GM18868 (cell line): ENCODE data around the gene GNAS.

Experiments
- ATAC-seq: cut with Tn5 transposase; IDR thresholded peaks from one replicate; pipeline ENCODE4 v1.9.1; 2021; ENCODE audit warnings: mild to moderate bottlenecking, moderate library complexity; ENCODE audit not compliant: unreplicated experiment

Gene GNAS

DNA sequence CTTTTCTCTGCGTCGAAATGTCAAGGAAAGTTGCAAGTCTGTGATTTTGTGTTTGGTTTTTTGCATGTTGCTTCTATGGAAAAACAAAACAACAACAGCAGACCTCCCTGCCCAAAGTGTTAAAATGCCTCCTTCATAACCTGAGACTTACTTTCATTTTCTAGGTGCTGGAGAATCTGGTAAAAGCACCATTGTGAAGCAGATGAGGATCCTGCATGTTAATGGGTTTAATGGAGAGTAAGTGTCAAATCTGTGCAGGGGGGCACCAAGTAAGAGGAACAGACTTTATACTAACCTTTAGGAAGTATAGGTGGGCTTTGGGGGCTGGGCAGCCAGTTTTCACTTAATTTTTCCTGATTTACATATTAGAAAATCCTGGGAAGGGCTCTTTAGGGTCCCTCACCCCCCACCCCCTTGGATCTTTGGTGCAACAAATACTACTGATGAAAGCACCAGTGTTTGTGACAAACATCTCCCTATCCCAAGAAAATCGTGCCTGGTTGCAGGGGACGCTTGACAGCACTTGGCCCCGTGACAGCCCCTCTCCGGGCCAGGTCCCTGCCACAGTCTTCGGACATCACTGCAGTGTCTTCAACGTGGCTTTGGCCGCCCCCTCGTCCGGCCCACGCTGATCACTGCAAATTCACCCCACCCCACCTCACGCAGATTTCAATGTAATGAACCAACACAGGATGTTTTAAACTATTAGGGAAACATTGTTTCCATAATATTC, 43.1 kb downstream of the GNAS start:
- no peak for ATAC-seq

DNA sequence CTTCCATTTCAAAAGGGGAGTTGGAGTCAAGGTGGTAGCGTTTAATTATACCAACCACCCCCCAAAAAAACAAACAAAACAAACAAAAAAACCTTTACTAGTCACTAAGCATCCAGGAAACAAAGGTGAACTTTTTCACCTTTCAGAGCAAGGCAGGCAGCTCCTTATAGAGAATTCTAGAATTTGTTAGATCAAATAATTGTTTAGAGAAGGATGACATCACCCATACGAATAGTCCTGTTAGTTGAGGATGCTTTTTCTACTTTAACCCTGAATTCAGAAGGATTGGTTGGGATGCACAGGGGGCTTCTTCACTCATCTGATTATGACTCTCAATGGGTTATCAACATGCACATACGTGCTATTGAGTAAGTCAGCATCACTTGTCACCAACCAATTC, 44.3 kb downstream of the GNAS start:
- no peak for ATAC-seq

DNA sequence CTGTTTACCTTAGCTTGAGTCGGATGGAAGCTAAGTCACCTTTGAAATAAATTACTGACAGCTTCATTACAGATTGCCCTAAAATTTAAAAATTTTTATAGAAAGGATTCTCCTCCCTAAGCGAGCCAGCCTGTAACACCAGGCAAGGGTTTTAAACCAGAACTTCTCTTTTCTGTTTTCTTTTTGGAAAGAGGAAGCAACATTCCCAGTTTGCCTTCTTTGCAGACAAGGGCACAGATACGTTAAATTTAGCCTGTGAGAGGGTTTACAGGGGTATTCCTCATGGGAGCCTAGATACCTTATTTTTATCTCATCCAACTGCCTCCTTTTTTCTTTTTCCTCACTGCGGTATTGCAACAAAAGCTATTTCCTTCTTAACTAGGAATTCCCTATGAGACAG, 45.0 kb downstream of the GNAS start:
- ATAC-seq = no peak

DNA sequence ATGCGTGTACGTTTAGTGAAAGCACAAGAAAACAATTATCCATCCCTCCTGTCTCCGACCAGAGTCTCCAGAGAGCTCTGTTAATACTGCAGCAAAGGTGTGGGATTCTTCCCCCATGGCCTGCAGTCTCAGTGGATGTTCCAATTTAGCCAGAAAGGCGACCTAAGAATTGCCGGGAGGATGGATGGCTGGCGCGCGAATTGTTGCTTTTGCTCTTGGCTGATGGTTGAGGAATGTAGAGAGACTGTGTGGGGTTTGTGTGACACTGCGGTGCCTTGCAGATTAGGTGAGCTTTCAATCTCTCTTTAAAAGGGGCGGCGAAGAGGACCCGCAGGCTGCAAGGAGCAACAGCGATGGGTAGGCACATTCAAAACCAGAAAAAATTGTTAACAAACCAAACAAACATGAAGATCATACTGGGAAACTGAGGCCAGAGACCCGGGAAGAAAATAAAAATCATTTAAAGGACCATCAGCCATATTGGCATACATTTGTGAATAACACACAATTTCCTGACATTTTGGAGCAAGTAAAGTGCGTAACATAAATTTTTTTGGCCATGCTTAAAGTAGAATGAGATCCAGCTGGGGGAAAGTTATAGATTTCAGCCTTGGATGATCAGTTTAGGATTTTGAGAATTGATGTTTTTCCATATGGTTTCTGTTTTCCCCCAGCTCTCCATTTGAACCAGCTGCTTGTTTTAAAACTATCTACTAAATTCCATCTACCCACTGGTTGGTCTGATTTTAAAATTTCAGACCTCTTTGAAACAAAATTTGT, 46.3 kb downstream of the GNAS start:
- ATAC-seq = no peak

DNA sequence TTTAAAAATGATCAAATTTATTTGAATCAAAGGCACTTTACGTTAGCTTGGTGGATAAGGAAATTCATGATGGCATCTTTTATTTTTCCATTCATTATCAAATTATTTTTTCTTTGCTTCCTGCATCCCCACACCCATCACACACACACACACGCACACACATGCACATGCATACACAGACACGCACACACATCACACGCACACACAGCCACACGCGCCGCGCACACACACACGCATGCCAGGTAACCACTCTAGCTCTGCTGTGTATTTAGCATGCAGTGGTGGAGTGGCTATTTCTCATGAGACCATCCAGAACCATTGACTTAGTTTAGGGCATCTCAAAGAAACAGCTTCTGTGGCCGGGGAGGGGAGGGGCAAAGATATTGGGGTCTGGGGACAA, 47.0 kb downstream of the GNAS start:
- ATAC-seq = no peak

DNA sequence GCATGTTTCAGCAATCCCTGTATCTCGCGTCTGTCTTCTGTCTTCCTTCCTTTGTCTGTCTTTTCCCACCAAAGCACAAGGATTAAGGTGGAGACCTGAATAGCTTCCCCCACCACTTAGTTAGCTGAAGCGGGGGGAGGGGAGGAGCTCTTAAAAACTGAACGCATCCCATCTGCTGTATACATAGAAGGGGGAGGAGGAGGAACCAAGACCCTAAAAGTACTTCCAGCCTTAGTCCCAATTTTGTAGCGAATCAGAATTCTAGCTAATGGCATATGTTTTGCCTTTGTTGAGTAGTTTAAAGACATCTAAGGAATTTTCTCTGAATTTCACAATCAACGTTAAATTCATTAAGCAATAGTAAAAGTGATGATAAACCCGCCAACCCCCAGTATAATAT, 47.9 kb downstream of the GNAS start:
- ATAC-seq = no peak

DNA sequence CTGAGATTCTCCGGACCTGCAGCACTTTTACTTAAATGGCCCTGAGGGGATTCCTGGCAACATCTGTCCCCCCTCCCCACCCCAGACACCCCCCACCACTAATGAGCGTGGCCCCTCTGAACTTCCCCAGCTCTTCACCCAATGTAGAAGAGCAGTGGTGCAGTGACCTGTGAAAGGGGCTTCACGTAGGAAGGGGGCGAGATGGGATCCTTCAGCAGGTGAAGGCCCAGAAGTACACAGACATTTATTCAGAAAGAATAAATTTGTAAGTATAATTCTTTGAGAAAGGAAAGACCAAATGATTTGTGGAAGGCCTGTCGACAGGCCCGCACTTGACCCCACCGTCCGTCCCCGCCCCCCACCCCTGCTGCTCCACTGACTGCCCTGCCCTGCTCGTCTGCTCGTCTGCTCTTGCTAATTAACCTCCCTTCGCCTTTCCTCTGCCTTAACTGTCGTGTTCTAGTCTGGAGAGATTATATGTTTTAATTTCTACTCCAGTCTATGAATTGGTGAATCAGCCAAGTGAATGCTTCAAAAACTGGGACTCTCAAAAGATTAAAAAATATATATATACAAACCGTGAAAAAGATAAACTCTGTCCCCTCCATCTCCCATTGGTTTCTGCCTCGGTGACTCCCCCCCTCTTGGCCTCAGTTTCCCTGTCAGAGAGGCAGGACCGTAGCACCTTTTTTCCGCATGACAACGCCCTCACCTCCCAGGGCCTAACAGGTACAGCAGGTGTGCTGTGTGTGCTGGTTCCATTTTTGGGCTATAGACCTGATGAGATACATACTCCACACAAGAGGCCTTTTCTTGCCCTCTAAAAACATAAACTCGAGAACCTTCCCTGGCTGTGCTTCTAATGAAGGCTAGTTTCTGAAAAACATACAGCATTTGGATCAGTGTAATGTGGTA, 49.2 kb downstream of the GNAS start:
- no peak for ATAC-seq

DNA sequence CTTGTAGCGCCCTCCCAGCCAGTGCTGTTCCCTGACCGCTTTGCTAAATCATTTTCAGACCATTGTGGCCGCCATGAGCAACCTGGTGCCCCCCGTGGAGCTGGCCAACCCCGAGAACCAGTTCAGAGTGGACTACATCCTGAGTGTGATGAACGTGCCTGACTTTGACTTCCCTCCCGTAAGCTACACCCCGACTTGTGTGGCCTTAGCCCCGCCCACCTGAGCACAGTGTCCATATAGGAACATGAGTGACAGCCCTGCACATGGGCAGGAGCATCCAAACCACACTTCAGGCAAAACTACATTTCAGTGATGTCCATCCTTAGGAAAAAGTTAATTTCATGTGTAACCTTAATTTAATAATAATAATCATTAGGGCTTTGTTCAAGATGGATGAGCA, 51.1 kb downstream of the GNAS start:
- ATAC-seq = no peak

DNA sequence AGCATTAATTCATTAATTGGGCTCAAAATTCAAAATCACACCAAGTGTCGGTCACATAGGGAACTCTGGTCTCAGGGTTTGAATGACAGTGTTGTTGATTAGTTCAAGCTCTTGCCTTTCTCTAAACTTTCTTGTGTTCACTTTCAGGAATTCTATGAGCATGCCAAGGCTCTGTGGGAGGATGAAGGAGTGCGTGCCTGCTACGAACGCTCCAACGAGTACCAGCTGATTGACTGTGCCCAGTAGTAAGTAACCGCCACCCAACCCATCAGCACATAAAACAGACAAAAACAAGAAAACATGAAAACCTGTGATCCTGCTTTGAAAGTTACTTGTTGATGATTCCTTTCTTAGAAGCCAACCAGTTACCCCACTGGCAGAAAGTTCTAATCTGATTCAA, 52.7 kb downstream of the GNAS start:
- no peak for ATAC-seq

DNA sequence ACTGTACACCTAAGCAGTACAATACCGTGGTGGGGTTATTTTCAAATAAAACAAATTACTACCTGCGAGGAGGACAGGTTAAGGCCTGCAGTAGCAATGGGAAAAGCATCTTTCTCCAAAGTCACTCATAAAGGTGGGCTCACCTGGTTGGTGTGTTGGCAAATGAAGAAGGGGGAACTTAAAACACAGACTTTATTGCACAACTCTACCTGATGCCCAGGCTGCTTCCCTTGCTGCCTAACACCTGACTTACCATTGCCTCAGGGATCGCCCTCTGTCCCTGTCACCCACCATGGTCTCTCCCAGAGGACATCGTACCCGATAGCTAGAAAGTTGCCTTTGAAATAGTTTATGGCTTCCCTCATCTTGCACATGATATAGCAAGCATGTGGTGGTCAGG, 53.6 kb downstream of the GNAS start:
- ATAC-seq = no peak

DNA sequence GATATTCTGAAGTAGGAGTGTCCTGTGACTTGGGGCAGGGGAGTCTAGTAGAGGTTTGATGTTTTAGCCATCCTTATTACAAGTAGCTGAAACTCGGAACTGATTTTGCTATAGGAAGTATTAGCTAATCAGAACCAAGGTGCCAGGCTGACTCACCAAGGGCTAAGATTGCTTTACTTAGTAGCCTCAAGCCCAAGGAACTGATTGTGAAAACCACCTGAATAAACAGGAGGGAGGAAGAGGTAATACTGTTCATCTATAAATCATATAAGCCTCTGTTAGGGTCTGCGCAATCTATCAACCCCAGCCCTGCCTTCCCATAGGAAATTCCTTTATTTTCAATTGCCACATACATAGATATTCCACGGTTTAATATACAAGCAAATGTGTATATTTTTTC, 54.4 kb downstream of the GNAS start:
- peak; percentile 36 for ATAC-seq

DNA sequence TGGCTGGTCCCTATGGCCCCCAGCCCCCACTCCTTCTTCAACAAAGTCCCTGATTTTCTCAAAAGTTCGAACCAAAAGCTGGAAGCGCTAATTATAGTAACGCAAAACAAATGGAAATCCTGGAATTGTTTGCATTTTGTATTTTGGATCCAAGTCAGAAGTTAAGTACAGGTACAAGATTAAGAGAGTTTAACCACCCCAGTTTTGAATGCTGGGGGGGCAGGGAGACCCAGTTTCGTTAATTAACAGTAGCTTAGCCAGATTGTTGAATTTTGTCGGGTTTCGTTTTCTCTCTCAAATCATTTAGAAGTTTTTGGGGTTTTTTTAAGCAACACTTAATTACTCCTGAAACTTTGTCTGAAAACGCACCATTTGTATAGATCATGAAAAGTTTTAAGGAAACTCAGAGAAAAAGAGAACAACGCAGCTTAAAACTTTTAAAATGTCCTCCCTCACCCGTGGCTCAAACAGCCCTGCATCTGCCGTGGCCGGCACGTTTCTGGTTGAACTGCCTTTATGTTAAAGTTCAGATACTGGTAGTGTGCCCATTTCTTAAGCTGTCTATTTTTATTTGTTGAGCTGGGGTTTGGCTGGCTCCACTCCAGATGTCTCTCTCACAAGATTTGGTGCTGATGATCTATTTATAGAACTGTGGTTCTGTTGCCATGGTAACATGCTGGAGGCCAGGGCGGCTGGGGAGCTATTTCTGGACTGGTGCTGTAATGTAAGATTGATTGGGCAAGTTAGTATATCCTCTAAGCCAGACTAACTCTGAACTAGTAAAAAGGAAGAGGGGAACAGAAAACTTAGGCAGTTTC, 55.0 kb downstream of the GNAS start:
- peak; percentile 82 for ATAC-seq

DNA sequence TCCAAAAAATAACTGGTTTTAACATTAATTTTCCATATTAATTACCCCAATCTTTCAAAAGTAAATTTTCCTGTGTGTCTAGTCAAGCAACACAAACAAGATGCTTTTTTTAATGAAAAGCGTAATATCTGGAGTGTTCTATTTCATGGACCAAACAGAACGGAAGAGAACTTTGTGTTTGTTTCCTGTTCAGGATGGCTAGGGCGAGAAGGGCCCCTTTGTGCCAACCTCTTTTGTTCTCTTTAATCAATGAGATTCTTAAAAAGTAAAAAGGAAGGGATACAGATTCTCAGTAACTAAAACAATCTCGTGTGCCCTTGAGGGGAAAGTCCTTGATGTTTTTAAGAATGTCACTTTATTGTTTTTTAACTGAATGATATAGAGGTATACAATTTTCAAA, 55.7 kb downstream of the GNAS start:
- ATAC-seq = no peak

DNA sequence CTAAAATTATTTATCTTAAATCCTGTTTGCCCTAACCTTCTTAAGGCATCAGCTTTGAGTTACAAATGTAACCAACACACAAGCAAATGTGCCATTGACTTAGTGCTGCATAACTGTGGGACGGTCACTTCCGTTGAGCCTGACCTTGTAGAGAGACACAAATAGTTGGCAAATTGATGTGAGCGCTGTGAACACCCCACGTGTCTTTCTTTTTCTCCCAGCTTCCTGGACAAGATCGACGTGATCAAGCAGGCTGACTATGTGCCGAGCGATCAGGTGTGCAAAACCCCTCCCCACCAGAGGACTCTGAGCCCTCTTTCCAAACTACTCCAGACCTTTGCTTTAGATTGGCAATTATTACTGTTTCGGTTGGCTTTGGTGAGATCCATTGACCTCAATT, 56.4 kb downstream of the GNAS start:
- no peak for ATAC-seq

DNA sequence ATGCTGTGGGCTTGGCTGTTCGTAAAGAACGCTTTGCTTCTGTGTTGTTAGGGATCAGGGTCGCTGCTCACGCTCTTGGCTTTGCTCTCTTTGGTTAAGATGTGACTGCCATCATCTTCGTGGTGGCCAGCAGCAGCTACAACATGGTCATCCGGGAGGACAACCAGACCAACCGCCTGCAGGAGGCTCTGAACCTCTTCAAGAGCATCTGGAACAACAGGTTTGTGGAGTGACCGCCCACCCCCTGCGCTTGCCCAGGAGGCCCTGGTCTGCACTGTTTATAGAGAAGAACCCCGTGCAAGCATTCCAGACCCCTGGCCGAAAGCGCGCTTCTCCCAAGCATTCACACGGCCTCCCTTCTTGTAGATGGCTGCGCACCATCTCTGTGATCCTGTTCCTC, 57.1 kb downstream of the GNAS start:
- ATAC-seq = no peak

DNA sequence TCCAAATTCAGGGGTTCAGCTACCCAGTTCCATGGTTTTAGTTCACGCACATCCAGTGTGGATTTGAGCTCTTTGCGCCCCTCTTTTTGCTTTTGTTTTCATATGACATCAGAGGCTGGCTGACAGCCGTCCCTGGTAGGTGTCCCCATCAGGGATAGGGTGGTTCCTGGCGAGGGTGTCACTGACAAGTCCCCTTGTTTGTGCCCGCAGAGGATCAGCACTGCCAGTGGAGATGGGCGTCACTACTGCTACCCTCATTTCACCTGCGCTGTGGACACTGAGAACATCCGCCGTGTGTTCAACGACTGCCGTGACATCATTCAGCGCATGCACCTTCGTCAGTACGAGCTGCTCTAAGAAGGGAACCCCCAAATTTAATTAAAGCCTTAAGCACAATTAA, 58.0 kb downstream of the GNAS start:
- no peak for ATAC-seq

DNA sequence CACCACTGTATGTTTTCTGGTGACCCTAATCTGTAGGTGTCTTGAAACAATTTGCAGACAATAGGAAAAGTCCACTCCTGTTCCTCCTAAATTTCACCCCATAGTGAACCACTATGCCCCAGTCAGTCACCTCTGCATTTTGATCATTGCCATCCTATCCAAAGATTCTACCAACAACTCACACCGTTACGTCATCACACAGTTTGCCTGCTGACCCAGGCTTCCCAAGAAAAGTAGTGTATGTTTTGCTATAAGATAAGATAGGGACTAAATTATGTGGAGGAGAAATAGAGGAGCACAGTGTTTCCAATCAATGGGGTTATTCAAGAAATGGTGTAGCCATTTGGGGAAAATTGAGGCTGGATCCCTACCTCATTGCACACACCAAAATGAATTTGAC, 58.8 kb downstream of the GNAS start:
- ATAC-seq = no peak

DNA sequence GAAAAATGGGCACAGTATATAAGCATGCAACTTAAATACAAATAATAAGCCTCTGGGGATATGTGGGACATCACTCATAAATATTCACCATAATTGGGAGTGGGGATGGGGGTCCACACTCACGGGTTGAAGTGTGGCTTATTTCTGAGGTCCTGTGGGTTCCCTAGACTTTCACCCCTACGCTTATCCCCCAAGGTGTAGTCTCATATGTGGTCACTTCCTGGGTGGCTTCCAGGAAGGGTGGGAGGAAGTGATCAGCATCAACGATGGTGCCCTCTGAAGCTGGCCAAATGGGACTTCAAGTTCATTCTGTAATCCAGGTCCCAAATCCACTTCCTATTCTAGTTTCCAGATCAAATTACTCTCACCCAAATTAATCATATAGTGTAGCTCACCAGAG, 59.5 kb downstream of the GNAS start:
- no peak for ATAC-seq

DNA sequence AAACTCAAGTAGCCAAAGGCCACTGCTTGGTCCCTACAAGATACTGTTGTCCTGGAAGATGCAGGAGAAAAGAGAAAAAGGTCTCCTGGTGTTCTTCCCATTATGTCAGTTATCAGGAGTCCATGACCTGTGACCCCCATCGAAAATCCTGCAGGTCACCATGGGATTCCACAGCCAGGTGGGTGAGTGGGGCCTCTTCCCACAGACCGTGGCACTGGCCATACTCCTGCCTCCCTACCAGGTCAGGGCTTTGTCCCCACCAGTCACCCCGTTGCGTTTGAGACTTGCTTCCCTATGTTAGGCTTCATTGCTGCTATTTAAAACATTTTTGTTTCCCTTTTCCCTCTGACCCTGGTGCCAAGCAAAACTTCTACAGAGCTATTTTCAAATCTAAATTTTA, 60.6 kb downstream of the GNAS start:
- ATAC-seq = no peak

DNA sequence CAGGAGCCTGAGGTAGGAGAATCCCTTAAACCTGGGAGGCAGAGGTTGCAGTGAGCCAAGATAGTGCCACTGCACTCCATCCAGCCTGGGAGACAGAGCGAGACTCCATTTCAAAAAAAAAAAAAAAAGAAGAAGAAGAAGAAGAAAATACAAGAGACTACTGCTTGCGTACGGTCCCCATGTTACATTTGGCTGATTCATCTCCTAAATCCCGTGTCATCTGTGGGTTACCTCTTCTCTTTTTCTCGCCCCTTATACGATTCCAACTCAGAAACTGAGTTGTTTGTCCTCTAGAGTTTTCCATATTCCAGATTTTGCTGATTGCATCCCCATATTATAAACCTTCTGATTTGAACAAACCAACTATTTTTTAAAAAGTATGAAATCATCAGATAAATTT, 66.1 kb downstream of the GNAS start:
- no peak for ATAC-seq

DNA sequence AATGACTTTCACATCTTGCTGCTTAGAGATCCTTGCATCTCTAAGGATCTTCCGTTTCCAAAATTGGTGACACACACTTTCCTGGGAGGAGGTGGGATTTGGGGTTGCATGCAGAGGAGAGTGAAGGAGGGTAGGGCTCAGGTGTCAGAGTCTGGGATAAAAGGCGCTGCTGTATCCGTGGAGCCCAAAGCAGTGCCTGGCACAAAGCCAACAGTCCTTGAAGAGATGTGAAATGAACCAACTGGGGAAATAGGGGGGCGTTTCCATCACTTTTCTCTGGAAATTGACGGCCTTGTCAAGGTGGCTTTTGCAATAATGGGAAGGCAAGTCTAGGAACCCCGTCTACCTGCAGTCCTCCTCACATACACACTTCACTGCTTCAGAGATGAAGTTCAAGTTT, 69.0 kb downstream of the GNAS start:
- ATAC-seq = no peak
